GM21515 (cell line): ENCODE data around the gene LYPD6.

Source experiments
- ATAC-seq: cut with Tn5 transposase; IDR thresholded peaks from one replicate; pipeline ENCODE4 v1.9.1; 2021; ENCODE audit not compliant: unreplicated experiment

The LYPD6 gene

DNA sequence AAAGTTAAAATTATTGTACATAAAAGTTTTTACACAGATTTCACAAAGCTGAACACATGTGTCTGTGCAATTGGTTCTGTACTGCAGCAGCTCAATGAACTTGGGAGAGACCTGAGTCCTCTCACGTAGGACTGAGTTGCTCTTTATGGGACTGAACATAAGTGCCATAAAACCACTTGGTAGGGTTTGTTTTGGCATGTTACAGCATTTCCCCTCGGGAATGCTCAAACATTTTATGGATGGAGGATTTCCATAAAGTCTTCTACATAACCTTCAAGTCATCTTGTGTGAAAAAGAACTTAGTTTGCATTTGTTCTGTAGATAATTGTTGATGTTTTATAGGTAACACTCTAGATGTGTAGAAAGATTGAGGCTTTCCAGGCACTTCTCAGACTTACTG, 15.9 kb downstream of the LYPD6 start:
- ATAC-seq, result no peak

DNA sequence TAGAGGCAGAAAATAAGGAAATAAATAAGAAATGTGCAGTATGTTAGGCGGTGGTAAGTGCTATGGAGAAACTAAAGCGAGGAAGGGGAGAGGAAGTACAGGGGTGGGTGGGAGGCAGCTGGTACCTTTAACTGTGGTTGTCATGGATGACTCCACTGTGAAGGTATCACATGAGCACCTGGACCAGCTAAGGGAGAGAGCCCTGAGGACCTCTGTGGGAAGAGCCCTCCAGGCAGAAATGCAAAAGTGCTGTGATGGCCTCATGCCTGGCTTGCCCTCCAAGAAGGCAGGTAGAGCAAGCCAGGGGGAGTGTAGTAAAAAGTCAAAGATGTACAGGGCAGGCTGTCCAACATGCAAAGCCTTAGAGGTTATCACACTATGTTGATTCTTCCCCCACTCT, 17.9 kb downstream of the LYPD6 start:
- ATAC-seq, result no peak

DNA sequence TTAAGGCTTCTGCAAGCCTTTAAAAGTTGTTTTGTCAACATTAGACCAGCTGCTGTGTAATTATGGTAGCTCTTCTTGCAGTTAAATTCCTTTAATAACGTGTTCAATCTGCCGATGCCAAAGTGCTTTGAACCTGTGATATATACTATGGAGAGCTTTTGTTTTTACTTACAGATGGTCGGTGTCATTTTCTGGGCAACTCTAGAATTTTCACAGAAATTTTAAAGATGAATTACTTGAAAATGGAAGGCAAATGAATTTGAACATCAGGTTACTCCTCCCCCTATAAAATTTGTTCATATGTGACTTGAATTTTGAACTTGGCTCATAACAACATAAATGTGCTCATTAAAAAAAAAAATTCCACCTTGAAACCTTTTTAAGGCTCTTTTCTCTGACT, 23.0 kb downstream of the LYPD6 start:
- no peak for ATAC-seq

DNA sequence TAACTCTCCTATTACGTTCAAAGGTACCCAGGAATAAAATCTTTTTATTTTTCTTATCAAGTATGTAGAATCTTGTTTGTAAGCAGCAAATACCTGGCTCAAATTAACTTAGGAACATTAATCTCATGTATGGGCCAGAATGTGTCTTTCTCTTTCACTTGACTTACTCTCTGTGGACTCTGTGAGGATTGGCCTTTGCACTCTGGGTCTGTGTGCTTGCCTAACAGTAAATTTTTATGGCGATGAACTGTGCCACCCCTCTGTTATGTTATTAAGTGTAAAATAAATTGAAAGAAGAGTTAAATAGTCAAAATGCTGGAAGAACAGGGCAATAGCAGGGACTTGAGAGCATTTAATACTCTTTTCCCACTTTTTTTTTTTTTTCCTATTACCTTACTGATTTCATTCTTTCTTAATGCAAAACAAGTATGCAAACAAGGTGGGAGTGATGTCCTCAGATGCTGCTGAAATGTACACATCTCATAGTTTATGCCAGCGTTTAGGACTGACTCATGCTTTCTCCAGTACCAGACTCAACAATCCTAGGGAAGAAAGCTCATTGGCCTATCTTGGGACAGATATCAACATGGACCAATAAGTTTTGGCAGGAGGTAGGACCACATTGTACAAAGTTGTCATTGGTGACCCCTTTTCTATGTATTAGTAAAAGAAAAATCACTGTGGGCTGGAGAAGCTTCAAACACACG, 25.5 kb downstream of the LYPD6 start:
- no peak for ATAC-seq

- ATAC-seq, result no peak
Measured at GRCh38 chr2:149357058-149357457, 26.7 kb downstream of the LYPD6 start.

DNA sequence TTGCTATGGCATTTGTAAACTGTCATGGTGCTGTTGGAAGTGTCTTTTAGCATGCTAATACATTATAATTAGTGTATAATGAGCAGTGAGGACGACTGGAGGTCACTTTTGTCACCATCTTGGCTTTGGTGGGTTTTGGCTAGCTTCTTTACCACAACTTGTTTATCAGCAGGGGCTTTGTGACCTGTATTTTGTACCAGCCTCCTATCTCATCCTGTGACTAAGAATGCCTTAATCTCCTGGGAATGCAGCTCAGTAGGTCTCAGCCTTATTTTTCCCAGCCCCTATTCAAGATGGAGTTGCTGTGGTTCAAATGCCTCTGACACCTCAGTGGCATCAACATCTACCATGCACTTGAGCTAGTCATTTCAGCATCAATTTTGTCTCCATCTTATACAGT, 29.7 kb downstream of the LYPD6 start:
- no peak for ATAC-seq

- no peak for ATAC-seq
Measured at GRCh38 chr2:149363958-149364357, 33.6 kb downstream of the LYPD6 start.

GRCh38 chr2:149364839-149365238, 34.5 kb downstream of the LYPD6 start:
- ATAC-seq, result no peak

- ATAC-seq, result no peak
Measured at GRCh38 chr2:149365931-149366583, 35.7 kb downstream of the LYPD6 start.

DNA sequence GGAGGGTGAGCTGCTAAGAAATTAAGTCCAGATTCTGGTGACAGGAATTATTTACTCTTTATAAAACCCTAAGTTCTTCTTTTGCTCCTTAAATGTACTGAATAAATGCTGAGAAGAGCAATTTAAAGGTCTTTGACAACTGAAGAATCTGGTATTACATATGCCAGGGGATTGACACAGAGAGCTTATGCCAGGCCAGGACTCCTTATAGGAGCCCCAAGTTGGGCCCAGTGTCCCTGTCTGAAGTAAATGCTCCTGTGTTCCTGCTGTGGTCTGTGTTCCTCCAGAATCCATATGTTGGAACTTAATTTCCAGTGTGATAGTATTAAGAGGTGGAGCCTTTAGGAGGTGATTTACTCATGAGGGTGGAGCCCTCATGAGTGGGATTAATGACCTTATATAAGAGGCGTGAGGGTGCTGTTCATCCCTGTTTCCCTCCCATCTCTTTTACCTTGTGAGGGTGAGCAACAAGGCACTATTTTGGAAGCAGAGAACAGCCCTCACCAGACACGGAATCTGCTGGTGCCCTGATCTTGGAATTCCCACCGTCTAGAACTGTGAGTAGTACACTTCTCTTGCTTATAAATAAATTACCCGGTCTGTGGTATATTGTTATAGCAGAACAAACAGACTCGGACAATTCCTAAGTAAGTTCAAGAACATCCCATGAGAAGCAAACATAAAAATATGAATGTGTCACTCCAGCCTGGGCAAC, 39.8 kb downstream of the LYPD6 start:
- ATAC-seq, result no peak

DNA sequence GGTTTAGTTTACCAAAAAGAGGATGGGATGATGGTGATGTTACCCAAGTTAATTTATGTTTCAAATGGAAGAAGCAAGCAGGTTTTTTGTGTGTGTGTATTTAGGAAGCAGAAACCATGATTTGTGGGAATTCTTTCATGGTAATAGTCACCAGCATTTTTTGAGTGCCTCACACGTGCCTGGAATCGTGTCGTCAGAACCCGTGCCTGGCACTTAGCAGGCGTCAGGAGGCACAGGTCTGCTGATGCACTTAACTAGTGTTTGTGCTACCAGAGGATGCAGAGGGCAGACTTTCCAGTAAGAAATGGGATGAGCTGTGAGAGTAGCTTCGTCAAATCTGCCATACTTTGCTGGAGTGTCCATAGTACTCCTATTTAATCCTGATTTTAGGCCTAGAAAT, 41.1 kb downstream of the LYPD6 start:
- no peak for ATAC-seq

GRCh38 chr2:149375801-149376361, 45.5 kb downstream of the LYPD6 start:
- ATAC-seq, result no peak

DNA sequence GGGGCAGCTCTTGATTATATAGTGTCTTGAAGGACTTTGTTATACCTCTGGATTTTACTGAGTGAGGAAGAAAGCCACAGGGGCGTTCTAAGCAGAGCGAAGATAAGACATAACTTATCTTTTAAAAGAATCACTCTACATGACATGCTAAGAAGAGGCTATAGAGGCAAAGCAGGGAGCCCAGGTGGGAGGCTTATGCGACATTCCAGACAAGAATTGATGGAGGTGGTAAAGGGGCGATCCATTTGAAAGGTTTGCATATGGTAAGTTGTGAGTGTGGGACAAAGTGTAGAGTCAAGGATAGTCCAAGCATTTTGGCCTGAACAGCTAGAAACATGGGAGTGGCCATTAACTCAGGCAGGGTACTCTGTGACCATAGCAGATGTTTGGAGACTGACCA, 49.8 kb downstream of the LYPD6 start:
- ATAC-seq, result no peak

DNA sequence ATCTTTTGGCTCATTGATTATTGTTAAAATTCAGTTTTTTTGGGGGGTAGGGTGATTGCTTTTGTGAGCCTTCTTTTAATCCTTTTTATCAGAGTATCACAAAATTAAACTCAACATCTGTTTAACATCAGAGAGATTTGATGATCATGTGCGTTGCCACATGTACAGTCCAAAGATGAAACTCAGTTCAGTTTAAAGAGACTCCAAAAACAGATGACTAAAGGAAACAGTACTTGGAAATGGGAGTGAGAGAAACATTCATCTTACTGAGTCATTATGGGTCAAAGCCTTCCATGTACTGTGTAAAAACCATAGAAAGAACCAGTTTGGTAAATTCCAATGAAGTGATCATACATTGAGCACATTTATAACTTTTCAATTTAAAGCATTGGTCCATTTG, 53.0 kb downstream of the LYPD6 start:
- no peak for ATAC-seq

GRCh38 chr2:149385350-149385749, 55.0 kb downstream of the LYPD6 start:
- no peak for ATAC-seq

DNA sequence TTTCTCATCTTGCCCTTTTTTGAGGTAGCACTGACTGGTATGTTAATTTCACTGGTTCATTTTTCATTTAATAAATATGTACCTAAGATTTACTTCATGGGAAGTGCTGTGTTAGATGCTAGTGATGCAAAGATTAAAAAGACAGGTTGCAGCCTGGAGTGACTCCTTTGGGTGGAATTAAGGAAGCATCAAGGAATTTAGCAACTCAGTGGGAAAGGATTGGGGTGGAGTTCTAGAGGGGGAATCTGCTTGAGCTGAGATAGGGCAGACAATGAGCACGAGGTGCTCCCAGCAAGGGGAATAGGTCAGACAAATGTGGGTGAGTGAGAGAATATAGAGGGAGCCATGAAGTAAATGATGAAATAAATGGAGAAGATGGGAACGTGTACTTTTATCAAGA, 57.0 kb downstream of the LYPD6 start:
- no peak for ATAC-seq

DNA sequence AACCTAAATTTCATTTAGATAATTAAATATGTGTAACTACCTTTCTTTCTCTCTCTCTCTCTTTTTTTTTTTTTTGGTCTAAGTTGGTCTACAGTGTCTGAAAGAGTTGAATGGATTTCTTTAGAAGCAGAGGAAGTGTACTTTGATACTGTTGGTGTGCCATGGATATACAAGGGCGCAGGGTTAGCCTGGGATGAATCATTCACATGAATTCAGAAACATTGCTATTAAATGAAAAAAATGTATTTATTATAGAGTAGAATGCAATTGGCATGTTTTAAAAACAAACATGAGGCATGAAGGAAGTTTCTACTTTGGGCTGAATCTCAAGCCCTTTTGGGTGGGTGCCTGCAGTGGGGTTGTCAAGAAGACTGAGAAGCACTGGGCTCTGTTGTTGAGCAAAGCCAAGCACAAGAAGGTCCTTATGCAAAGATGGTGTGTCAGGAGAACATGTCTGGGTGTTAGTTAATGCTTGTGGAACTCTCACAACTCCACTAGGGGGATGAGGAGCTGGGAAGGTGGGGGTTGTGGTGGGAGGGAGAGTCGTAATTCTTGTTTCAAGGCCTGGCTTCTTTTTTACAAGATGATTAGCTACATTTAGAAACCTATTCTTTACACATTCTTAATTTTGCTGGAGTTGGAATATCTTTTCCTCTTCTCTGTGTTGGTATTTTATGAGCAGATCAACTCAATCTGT, 57.9 kb downstream of the LYPD6 start:
- ATAC-seq, result no peak

DNA sequence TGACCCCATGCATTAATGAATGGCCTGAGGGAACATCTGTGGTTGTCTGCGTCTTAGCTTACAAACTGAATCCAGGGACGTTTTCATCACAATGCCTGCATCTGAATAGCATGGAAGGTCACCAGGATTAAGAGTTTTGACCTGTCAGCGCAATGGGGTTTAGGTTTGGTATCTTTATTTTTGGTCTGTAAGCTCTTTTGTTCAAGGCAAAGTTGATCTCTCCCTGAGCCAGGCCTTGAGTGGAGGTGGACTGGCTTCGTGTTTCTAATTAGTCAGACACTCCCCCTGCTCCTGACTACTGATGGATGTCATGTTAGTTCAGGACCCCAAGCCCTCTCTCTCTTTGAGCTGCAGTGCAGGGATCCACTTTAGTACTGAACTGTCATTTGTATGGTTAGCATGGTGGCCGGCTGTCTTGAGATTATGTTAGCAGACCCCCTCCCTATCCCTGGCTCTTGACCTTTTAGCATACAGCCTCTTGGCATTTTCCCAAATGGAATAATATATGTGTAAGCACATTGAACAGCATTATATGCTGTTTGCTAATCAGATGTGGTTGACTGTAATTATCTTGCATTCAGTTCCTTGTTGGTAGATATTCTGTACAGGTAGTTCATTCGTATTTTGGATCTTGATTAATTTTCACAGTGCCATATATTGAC, 59.2 kb downstream of the LYPD6 start:
- ATAC-seq, result no peak

- ATAC-seq, result no peak
Measured at GRCh38 chr2:149393614-149394013, 63.2 kb downstream of the LYPD6 start.

GRCh38 chr2:149394864-149395263, 64.5 kb downstream of the LYPD6 start:
- ATAC-seq, result no peak
